ENCODE data around the gene KCNK18. TPM values are rescaled to one million over a fixed set of nuclear protein-coding genes. Genes with fewer than 3 reads are reported as not detected.

KCNK18 gene
- total and polyA plus RNA-seq, 10 of the 15 experiments (the other 5 are each of a cell fraction or from before 2014, with no cell fraction given): not detected

DNA sequence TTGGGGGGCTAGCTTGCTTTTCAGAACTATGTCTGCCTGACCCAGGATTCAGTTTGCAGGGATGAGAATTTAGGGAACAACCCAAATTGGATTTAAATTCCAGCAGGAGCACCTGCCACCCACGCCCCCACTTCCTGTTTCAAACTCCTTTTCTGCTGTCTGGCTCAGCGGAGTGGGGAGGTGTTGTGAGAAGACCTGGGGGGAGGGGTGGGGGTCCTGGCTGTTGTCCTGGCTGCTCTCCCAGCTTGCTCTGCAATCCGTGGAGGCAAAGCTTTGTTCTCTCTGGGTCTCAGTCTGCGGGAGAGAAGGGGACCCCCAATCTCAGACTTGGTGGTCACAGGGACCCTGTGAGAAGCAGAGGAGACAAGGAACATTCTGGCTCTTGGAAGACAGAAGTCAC, 799 bp downstream of the KCNK18 start:
- H3K4me2 ChIP-seq (ENCODE audit: control insufficient read depth, insufficient read depth): no peak overlapping the region
- no peak overlapping the region for H3K27ac ChIP-seq (ENCODE audit: control insufficient read depth, insufficient read depth)
- H4K20me1 ChIP-seq (ENCODE audit: control insufficient read depth, insufficient read depth): no peaks in the 10 kb centered on the region
- no peak overlapping the region for H3K9ac ChIP-seq (ENCODE audit: control insufficient read depth, insufficient read depth, low read length)
- H3K4me1 ChIP-seq (ENCODE audit: control insufficient read depth, insufficient read depth, low read length): no peaks in the 10 kb centered on the region
- H3K36me3 ChIP-seq (ENCODE audit: control insufficient read depth in 2 of 2, insufficient read depth in 2 of 2, low read length in 1 of 2): no peaks in the 10 kb centered on the region
- DNase-seq (ENCODE audit: low read depth, low spot score) (no peak), ATAC-seq (no peak), FAIRE-seq (no peak)
- CTCF ChIA-PET: interaction anchor here (1.9 kb wide), 1 partner anchor 18 kb away, joined by 6 read pairs; no protein-coding TSS in a partner anchor
- H2AFZ ChIP-seq (ENCODE audit: control insufficient read depth, low read depth, low read length): no peak overlapping the region
- RAD21 ChIA-PET (ENCODE audit: unreplicated experiment): no interaction called here
- POLR2A ChIA-PET: no interaction called here
- no peaks in the 10 kb centered on the region; a peak in 2 of 4 replicates for H3K27me3 ChIP-seq (replicated peaks in 1 of 2; ENCODE audit: control insufficient read depth in 2 of 2, insufficient read depth in 2 of 2, low read length in 1 of 2)
- no peaks in the 10 kb centered on the region; the same call in 2 of the 3 replicates for H3K9me3 ChIP-seq (replicated peaks; ENCODE audit: control insufficient read depth, insufficient read depth, low read length)
- intact Hi-C loops (cut with micrococcal nuclease; ENCODE audit: unreplicated experiment) (no loop called here), in situ Hi-C loops (cut with MboI) (no loop called here)
- BruUV-seq (replicated peaks): no TSS peak
- 0% methylated on average over 4 of the region's 4 CpGs for WGBS (ENCODE audit: insufficient coverage, insufficient replicate concordance, low lambda C conversion rate, missing lambda C conversion rate)
- no peaks in the 10 kb centered on the region for H3K79me2 ChIP-seq (ENCODE audit: control insufficient read depth, insufficient read depth, low read length)
- TF ChIP-seq, protein P1, sequence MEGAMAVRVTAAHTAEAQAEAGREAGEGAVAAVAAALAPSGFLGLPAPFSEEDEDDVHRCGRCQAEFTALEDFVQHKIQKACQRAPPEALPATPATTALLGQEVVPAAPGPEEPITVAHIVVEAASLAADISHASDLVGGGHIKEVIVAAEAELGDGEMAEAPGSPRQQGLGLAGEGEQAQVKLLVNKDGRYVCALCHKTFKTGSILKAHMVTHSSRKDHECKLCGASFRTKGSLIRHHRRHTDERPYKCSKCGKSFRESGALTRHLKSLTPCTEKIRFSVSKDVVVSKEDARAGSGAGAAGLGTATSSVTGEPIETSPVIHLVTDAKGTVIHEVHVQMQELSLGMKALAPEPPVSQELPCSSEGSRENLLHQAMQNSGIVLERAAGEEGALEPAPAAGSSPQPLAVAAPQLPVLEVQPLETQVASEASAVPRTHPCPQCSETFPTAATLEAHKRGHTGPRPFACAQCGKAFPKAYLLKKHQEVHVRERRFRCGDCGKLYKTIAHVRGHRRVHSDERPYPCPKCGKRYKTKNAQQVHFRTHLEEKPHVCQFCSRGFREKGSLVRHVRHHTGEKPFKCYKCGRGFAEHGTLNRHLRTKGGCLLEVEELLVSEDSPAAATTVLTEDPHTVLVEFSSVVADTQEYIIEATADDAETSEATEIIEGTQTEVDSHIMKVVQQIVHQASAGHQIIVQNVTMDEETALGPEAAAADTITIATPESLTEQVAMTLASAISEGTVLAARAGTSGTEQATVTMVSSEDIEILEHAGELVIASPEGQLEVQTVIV (IDR thresholded peaks at IDR 0.05; ENCODE audit: borderline replicate concordance, partially characterized antibody): no peak
- TF ChIP-seq, protein P2, sequence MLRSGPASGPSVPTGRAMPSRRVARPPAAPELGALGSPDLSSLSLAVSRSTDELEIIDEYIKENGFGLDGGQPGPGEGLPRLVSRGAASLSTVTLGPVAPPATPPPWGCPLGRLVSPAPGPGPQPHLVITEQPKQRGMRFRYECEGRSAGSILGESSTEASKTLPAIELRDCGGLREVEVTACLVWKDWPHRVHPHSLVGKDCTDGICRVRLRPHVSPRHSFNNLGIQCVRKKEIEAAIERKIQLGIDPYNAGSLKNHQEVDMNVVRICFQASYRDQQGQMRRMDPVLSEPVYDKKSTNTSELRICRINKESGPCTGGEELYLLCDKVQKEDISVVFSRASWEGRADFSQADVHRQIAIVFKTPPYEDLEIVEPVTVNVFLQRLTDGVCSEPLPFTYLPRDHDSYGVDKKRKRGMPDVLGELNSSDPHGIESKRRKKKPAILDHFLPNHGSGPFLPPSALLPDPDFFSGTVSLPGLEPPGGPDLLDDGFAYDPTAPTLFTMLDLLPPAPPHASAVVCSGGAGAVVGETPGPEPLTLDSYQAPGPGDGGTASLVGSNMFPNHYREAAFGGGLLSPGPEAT (IDR thresholded peaks at IDR 0.05; ENCODE audit: low read depth): no peak
- TF ChIP-seq IRF4 (IDR thresholded peaks at IDR 0.05; ENCODE audit: low read depth, low read length) (no peak), HCFC1 (IDR thresholded peaks at IDR 0.05; ENCODE audit: low read length) (no peak), SP1 (IDR thresholded peaks at IDR 0.05; ENCODE audit: low read depth, low read length) (no peak), MEF2A (IDR thresholded peaks at IDR 0.05; ENCODE audit: insufficient read depth, low read depth, low read length) (no peak)
- TF ChIP-seq, protein P3, sequence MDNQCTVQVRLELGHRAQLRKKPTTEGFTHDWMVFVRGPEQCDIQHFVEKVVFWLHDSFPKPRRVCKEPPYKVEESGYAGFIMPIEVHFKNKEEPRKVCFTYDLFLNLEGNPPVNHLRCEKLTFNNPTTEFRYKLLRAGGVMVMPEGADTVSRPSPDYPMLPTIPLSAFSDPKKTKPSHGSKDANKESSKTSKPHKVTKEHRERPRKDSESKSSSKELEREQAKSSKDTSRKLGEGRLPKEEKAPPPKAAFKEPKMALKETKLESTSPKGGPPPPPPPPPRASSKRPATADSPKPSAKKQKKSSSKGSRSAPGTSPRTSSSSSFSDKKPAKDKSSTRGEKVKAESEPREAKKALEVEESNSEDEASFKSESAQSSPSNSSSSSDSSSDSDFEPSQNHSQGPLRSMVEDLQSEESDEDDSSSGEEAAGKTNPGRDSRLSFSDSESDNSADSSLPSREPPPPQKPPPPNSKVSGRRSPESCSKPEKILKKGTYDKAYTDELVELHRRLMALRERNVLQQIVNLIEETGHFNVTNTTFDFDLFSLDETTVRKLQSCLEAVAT (IDR thresholded peaks at IDR 0.05): no peak
- SMC1A ChIA-PET (ENCODE audit: uncharacterized antibody, unreplicated experiment): no interaction called here
- no peak overlapping the region for H3K4me3 ChIP-seq

All from GM12878 (cell line).